Astrocyte (in vitro differentiated cells and primary cell): Measurements from ENCODE around the gene ZNF2. TPM values are rescaled to one million over a fixed set of nuclear protein-coding genes. Genes with fewer than 3 reads are reported as not detected.
A peak's percentile ranks its signal among the peaks of the same experiment; 100 is the strongest.

ENCODE experiments used
- DNase-seq: peaks from one replicate; pipeline ENCODE4 v3.0.0-alpha.2; 2010; ENCODE audit warnings: low read depth
- FAIRE-seq: peaks from 2 replicates; lab custom pipeline; 2011; peaks lifted over from hg19 to GRCh38; lab: Jason Lieb, UNC
- H2AFZ ChIP-seq: 2 replicates; pipeline ENCODE4 v1.6.0; 2012; ENCODE audit warnings: low read depth, low read length, inconsistent platforms
- H3K27ac ChIP-seq: 2 replicates; pipeline ENCODE4 v1.5.1; 2011; ENCODE audit warnings: low read depth, low read length, inconsistent platforms
- H3K27me3 ChIP-seq: 2 replicates; pipeline ENCODE4 v1.6.0; 2011; ENCODE audit warnings: low read length, inconsistent platforms; ENCODE audit not compliant: insufficient read depth
- H3K36me3 ChIP-seq: 2 replicates; pipeline ENCODE4 v1.5.1; 2011; ENCODE audit warnings: low read length, inconsistent platforms; ENCODE audit not compliant: insufficient read depth
- H3K4me1 ChIP-seq: 2 replicates; pipeline ENCODE4 v1.5.1; 2011; ENCODE audit warnings: low read length, inconsistent platforms; ENCODE audit not compliant: insufficient read depth
- H3K4me2 ChIP-seq: 2 replicates; pipeline ENCODE4 v1.6.0; 2012; ENCODE audit warnings: low read length, inconsistent platforms
- H3K4me3 ChIP-seq: 2 replicates; pipeline ENCODE4 v1.5.1; 2011; ENCODE audit warnings: low read depth, mild to moderate bottlenecking, low read length, inconsistent platforms; ENCODE audit not compliant: insufficient read depth
- H3K79me2 ChIP-seq: 2 replicates; pipeline ENCODE4 v1.6.0; 2012; ENCODE audit warnings: mild to moderate bottlenecking, low read length, inconsistent platforms; ENCODE audit not compliant: insufficient read depth
- H3K9ac ChIP-seq: 2 replicates; pipeline ENCODE4 v1.6.0; 2012; ENCODE audit warnings: mild to moderate bottlenecking, low read length, inconsistent platforms
- H3K9me3 ChIP-seq: 2 replicates; pipeline ENCODE4 v1.5.1; 2012; ENCODE audit warnings: low read depth, mild to moderate bottlenecking, low read length, inconsistent platforms; ENCODE audit not compliant: insufficient read depth
- H4K20me1 ChIP-seq: 2 replicates; pipeline ENCODE4 v1.6.0; 2012; ENCODE audit warnings: low read length, inconsistent platforms; ENCODE audit not compliant: insufficient read depth
- H3K27ac Mint-ChIP-seq: one replicate; pipeline ENCODE4 v1.8.0; 2021; ENCODE audit warnings: mild to moderate bottlenecking, mixed read lengths; ENCODE audit not compliant: unreplicated experiment
- H3K27me3 Mint-ChIP-seq: one replicate; pipeline ENCODE4 v1.8.0; 2021; ENCODE audit warnings: low read depth, mixed read lengths; ENCODE audit not compliant: unreplicated experiment
- H3K36me3 Mint-ChIP-seq: one replicate; pipeline ENCODE4 v1.8.0; 2021; ENCODE audit warnings: low read depth, mixed read lengths; ENCODE audit not compliant: unreplicated experiment
- H3K4me1 Mint-ChIP-seq: one replicate; pipeline ENCODE4 v1.8.0; 2021; ENCODE audit warnings: low read depth, mixed read lengths; ENCODE audit not compliant: unreplicated experiment
- H3K4me3 Mint-ChIP-seq: one replicate; pipeline ENCODE4 v1.8.0; 2021; ENCODE audit warnings: mild to moderate bottlenecking, moderate library complexity, mixed read lengths; ENCODE audit not compliant: unreplicated experiment
- H3K9me3 Mint-ChIP-seq: one replicate; pipeline ENCODE4 v1.8.0; 2021; ENCODE audit warnings: mild to moderate bottlenecking, mixed read lengths; ENCODE audit not compliant: unreplicated experiment
- CTCF ChIP-seq: IDR thresholded peaks from 2 replicates; pipeline ENCODE4 v1.5.1; 2011; ENCODE audit warnings: low read depth, mild to moderate bottlenecking, inconsistent platforms, low read length, moderate library complexity; ENCODE audit not compliant: insufficient read depth
- EZH2 ChIP-seq: IDR thresholded peaks from 2 replicates; pipeline ENCODE4 v1.6.1; 2012; ENCODE audit warnings: mild to moderate bottlenecking, low read length, inconsistent platforms; ENCODE audit not compliant: insufficient read depth
- total RNA-seq: library from RNA; stranded (reverse); gene quantifications from 2 replicates; pipeline ENCODE4 v1.2.1, GENCODE V29; 2021

ZNF2 gene
- total RNA-seq, 1 donor from 2014 or later: 4.1 TPM

GRCh38 chr2:95215018-95215612, 49.5 kb downstream of the ZNF2 start:
- H3K4me1 Mint-ChIP-seq: no peaks in the 10 kb centered on the region
- no peak overlapping the region for H3K4me3 Mint-ChIP-seq
- H3K79me2 ChIP-seq: no peaks in the 10 kb centered on the region
- peaks cover 84% of the 10 kb centered on the region for H3K9me3 Mint-ChIP-seq
- no peaks in the 10 kb centered on the region for H3K4me1 ChIP-seq
- no peak overlapping the region for H3K27ac ChIP-seq
- no peak overlapping the region for H2AFZ ChIP-seq
- no peak overlapping the region for H3K9ac ChIP-seq
- H3K27me3 ChIP-seq: no peaks in the 10 kb centered on the region
- peaks cover 93% of the 10 kb centered on the region for H3K36me3 Mint-ChIP-seq
- no peaks in the 10 kb centered on the region for H3K27me3 Mint-ChIP-seq
- DNase-seq: no peak
- no peaks in the 10 kb centered on the region for H4K20me1 ChIP-seq
- peaks cover 31% of the 10 kb centered on the region for H3K36me3 ChIP-seq
- TF ChIP-seq EZH2: no peak
- TF ChIP-seq CTCF: no peak
- no peak overlapping the region for H3K4me2 ChIP-seq
- peak; percentile 9 for FAIRE-seq
- H3K4me3 ChIP-seq: no peak overlapping the region
- H3K9me3 ChIP-seq: peaks cover 74% of the 10 kb centered on the region
- H3K27ac Mint-ChIP-seq: no peak overlapping the region

GRCh38 chr2:95220449-95220848, 54.8 kb downstream of the ZNF2 start:
- DNase-seq: no peak
- no peak overlapping the region for H3K4me3 Mint-ChIP-seq
- Histone ChIP-seq H3K9me3 (peaks cover 50% of the 10 kb centered on the region), H4K20me1 (no peaks in the 10 kb centered on the region), H3K4me2 (no peak overlapping the region), H3K9ac (no peak overlapping the region), H2AFZ (no peak overlapping the region), H3K27ac (no peak overlapping the region), H3K36me3 (peaks cover 2% of the 10 kb centered on the region), H3K79me2 (no peaks in the 10 kb centered on the region), H3K4me3 (no peak overlapping the region), H3K27me3 (no peaks in the 10 kb centered on the region), H3K4me1 (no peaks in the 10 kb centered on the region)
- H3K27me3 Mint-ChIP-seq: no peaks in the 10 kb centered on the region
- TF ChIP-seq CTCF (no peak), EZH2 (no peak)
- no peaks in the 10 kb centered on the region for H3K4me1 Mint-ChIP-seq
- H3K27ac Mint-ChIP-seq: no peak overlapping the region
- peaks cover 70% of the 10 kb centered on the region for H3K9me3 Mint-ChIP-seq
- peak; percentile 5 for FAIRE-seq
- peaks cover 65% of the 10 kb centered on the region for H3K36me3 Mint-ChIP-seq

GRCh38 chr2:95225658-95226057, 60.0 kb downstream of the ZNF2 start:
- Histone ChIP-seq H4K20me1 (no peaks in the 10 kb centered on the region), H3K9me3 (peaks cover 16% of the 10 kb centered on the region), H3K4me2 (no peak overlapping the region), H3K36me3 (no peaks in the 10 kb centered on the region), H3K27ac (no peak overlapping the region), H3K79me2 (no peaks in the 10 kb centered on the region), H3K4me1 (no peaks in the 10 kb centered on the region), H3K27me3 (no peaks in the 10 kb centered on the region), H3K4me3 (no peak overlapping the region), H3K9ac (no peak overlapping the region), H2AFZ (no peak overlapping the region)
- TF ChIP-seq CTCF (no peak), EZH2 (no peak)
- Mint-ChIP-seq H3K36me3 (peaks cover 23% of the 10 kb centered on the region), H3K27ac (no peak overlapping the region), H3K27me3 (peaks cover 6% of the 10 kb centered on the region), H3K9me3 (peaks cover 42% of the 10 kb centered on the region), H3K4me1 (no peaks in the 10 kb centered on the region), H3K4me3 (no peak overlapping the region)
- no peak for FAIRE-seq
- DNase-seq: peak; percentile 6
